GM21528 (cell line): ENCODE data around the gene TRAF3.
A peak's percentile ranks its signal among the peaks of the same experiment; 100 is the strongest.
"Not testable (repeated sequence)": the region's sequence is repeated elsewhere in the genome, so short reads cannot be mapped to it uniquely, and the experiment has no call there.

Source experiments
- ATAC-seq: cut with Tn5 transposase; IDR thresholded peaks from one replicate; pipeline ENCODE4 v1.9.1; 2021; ENCODE audit warnings: mild to moderate bottlenecking, moderate library complexity; ENCODE audit not compliant: unreplicated experiment, low FRiP score

TRAF3 gene

DNA sequence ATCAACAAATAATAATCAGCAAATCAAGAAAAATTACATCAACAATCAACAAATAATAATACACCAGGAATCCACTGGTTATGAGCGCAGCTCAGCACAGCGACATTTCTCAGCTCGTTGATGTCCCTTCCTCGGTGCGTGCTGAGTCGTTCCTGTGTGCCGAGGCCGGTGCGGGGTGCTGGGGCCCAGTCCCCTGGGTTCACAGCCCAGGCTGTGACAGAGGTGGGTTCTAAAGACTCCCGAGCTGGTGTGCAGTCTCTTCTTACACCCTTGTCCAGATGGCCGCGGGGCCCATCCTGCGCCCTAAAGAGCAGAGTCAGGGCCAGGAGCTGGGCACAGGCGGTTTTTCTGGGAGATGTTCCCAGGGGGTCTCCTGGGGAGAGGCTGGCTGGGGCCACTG is 26.9 kb upstream of the TRAF3 start:
- no peak for ATAC-seq

DNA sequence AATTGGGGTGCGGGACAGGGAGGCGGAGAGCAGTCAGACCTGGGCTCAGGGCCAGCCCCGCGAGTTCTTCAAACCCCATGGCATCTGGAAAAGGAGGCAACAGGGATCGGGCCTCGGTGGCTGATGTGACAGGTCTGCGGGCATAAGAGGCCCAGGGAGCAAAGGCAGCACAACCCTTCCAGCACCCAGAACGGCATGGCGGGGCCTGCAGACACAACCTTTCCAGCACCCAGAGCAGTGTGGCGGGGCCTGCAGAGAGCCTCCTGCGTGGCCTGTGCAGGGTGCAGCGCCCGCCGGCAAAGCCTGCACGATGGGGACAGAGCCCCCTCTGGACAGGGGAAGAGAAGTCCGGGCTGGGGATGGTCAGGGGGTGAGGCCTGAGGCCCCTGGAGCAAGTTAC is 26.2 kb upstream of the TRAF3 start:
- ATAC-seq = no peak

DNA sequence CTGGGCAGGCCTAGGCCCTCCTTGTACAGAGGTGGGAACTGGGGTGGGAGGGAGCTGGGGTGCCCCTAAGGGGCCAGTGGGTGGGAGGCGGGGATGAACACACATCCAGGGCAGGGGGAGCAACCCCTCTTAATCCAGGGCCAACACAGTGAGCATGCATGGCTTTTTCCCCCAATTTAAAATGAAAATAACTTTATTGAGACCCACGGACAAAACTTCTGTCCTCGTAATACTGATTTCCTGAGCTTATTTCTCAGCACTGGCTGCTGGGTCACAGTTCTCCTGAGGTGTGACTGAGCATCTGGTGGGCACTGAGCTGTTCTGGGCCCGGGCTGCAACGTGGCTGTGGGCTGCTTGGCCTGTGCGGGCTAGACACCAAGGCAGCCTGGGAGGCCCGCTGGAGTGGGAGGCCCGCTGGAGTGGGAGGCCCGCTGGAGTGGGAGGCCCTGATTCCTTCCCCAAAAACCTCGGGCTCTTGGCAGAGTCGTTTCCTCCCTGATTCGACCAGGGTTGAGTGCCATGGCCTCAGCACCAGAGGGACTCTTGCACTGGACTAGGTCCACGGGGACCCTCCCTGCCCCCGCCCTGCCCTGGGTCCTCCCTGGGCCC is 24.9 kb upstream of the TRAF3 start:
- no peak for ATAC-seq

DNA sequence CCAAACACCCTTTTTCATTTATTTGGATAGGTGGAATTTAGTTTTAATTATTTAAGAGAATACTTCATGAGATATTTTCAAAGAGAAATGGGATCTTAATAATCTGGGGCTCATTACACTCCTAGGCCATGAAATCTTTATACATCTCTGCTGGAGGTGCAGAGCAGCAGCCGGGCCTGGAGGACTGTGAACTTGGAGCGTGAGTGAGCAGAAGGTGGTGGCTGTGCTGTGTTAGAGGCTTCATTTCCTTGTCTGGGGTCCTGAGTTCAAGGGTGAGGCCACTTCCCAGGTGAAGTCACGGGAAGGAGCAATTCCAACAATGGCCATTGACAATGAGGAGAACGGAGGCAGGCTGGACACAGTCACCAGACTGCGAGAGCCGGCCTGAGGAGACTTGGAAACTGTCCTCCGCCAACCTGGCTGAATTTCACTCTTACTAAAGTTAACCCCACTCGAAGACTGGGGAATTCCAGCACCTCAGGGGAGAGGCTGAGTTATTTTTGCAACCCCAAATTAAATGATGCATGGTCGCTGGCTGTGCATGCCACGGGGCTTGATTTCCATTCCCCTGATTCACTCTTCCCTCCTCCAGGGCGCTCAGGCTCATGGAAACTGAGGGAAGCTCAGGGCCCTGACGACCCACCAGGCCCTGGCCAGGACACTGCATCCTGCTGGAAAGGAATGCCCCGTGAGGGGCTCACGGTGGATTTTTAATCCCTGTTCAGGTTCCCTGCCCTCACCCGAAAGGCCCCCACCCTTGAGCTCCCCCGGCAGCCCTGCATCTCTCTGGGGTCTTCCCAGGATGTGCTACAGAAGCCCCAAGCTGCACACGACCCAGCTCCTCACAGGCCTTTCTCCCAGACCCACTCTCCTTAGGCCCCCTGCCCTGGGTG is 22.6 kb upstream of the TRAF3 start:
- no peak for ATAC-seq

DNA sequence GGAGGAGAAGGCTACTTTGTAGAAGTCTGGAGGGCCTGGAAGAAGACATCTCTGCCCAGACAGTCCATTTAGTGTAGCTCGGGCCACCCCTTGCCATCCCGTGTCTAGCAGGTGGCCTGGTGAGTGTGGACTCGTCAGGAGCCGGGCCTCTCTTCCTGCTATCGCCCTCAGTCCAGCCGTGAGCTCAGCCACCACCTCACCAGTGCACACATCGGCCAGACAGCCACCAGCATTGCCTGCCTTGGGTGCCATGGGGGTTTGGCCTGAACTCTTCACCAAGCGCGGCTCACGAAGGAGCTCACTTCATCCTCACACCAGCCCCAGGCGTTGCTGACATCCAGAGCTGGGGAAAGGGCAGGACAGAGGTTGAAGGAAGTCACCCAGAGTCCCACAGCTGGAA is 19.6 kb upstream of the TRAF3 start:
- ATAC-seq = no peak

DNA sequence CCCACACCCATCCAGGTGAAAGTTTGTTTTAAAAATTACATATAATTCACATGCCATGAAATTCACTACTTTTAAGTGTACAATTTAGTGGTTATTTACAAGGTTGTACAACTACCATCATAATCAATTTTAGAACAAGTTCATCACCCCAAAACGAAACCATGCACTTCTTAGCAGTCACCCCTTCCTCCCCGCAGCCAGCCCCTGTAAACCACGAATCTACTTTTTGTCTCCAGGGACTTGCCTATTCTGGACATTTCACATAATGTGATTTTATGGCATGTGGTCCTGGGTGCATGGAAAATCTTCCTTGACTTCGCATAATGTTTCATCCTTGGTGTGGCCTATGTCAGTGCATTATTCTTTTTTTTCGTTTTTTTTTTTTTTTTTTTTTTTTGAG is 19.2 kb upstream of the TRAF3 start:
- no peak for ATAC-seq

DNA sequence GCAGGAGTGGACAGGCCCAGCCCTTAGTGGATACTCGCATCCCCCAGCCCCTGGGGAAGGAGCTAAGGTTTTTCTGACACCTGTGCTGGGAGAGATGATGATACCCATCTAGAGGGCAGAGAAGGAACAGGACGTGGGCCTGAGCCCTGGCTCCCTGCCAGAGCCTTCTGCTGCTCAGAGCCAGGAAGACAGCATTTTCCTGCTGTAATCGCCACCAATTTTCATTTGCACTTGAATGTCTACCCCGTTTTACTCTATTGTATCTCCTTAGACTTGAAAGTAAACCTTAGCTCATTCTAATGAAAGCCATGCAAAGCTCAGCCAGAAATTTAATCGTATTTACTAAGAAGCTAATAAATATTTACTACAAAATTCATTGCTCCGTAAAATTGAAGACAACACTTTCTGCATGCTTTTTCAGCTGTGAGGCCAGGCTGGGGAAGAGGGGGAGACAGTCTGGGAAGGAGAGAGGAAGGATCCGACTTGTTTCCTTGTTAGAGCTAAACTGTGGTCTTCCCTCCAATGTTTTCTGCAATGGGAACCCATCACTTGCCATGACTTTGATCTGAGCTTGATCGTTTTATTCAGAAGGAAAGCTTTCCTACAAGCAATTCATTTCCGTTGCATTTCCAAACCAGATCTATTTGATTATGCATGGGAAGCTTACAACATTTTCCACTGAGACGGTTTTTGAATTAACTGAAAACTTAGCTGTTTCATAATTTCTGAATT is 17.6 kb upstream of the TRAF3 start:
- no peak for ATAC-seq

DNA sequence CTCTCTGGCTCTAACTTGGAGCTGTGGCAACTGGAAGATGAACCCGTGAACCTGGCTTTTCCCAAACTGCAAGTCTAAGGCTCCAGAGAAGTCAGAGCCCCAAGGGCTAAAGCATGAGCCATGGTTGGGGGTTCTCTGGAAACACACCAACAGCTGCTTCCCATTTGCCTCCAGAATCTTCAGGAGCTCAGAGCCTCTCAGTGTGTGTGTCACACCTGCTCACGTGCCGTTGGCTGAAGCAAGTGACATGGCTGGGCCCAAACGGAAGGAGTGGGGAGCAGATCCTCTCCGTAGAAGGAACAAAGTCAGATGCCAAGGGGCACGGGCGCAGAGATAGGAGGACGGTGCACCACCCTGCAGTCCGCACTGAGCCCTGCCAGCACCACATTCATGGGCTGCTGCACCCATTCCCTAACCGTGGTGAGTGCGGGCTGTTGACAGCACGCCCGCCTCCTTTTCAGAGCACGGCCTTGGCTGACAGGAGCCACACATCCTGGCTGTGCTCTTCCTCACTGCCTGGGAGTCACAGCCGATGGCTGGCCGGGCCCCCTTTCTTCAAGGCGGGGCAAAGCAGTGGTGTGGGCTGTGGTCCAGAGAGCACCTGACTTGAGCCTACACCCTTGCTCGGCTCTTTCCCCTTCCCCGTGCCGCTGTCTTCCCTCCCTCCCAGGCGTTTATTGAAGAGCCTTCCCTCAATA is 16.6 kb upstream of the TRAF3 start:
- no peak for ATAC-seq

DNA sequence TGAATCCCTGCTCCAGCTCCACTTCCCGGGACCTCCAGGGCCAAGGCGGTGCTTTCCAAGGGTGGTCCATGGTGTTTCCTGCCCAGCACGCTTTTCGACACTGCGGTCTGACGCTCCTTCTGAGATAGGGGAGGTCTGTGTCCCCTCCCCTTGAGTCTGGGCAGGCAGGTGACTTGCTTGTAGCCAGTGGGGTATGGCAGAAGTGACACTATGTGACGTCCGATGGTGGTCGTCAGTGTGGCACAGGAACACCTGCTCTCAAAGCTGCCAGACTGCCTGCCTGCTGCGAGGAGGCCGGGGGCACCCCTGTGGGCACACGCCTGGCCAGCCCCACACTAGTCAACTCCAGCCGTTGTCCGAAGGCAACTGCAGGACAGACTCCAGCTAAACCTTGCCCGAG is 16.0 kb upstream of the TRAF3 start:
- no peak for ATAC-seq

DNA sequence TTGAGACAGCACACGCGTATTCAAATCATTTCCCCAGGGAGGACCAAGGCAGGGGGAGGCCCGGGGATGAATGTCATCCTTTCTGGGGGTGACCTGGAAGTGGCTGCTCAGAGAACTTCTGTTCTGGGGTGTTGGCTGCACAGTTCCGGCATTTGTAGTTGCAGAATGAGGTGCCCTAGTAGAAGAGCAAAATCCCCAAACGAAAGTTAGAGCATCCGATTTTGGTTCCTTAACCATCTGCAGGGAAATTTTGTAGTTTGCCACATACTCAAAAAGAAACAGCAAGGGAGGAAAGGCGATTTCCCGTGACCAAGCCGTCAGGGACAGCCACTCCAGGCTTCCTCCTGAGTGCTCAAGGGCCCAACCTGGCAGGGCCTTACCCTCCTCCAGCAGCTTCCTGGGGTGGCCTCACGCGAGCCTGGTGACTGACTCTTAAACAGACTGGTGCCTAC is 13.0 kb upstream of the TRAF3 start:
- peak; percentile 54 for ATAC-seq

DNA sequence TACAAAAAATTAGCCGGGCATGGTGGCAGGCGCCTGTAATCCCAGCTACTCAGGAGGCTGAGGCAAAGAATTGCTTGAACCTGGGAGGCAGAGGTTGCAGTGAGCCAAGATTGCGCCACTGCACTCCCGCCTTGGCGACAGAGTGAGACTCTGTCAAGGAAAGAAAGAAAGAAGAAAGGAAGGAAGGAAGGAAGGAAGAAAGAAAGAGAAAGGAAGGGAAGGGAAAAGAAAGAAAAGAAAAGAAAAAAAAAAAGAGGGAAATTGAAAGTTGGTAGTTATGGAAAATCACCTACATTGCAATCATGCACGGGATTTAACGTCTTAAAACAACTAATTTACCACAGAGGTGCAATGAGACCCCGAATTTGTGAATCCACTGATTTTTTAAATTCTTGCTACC is 11.5 kb upstream of the TRAF3 start:
- not testable (repeated sequence) for ATAC-seq

DNA sequence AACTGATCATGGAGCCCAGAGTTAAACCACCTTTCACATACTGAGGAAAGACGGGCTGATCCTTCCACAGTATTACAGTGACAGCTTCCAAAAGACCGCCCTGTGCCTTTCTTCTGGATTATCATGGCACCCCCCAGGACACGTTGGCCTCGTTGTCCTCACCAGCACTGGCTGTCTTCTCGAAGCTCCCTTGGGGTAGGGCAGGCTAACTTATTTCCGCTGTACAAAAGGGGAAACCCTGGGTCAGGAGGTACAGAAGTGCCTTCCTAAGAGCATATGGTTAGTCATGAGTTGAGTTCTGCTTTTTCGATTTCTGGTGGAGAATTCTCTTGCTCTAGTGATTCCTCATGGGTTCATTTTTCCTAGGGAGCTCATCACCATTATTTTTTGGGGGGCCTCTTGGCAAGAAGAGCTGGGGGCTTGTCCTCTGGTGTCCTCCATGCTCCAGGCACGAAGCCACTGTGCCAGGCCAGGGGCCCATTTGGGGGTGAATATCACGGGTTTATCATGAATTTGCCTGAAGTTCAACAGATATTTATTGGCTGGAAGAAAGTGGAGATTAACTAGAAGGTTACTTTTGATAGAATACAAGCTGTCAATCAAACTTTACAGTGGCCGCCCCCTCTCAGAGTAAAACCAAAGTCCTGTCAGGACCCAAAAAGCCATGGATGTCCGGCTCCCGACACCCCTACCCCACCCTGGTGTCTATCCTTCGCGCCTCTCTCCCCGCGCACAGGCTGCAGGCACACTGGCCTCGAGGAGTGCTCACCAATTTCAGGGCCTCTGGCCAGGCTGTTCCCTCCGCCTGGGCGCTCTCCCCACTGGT is 8.8 kb upstream of the TRAF3 start:
- peak; percentile 46 for ATAC-seq

DNA sequence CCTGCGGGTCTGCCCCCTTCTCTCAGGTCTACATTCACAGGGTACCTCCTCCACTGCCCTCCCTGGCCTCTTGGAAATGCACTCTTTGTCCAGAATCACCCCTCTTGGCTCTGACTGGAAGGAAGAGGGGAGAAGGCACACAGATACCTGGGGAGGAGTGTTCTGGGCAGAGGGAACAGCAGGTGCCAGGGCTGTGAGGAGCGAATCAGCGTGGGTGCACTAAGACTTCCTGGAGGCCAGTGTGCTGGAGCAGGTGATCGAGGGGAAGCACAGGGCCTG is 8.3 kb upstream of the TRAF3 start:
- ATAC-seq = no peak

DNA sequence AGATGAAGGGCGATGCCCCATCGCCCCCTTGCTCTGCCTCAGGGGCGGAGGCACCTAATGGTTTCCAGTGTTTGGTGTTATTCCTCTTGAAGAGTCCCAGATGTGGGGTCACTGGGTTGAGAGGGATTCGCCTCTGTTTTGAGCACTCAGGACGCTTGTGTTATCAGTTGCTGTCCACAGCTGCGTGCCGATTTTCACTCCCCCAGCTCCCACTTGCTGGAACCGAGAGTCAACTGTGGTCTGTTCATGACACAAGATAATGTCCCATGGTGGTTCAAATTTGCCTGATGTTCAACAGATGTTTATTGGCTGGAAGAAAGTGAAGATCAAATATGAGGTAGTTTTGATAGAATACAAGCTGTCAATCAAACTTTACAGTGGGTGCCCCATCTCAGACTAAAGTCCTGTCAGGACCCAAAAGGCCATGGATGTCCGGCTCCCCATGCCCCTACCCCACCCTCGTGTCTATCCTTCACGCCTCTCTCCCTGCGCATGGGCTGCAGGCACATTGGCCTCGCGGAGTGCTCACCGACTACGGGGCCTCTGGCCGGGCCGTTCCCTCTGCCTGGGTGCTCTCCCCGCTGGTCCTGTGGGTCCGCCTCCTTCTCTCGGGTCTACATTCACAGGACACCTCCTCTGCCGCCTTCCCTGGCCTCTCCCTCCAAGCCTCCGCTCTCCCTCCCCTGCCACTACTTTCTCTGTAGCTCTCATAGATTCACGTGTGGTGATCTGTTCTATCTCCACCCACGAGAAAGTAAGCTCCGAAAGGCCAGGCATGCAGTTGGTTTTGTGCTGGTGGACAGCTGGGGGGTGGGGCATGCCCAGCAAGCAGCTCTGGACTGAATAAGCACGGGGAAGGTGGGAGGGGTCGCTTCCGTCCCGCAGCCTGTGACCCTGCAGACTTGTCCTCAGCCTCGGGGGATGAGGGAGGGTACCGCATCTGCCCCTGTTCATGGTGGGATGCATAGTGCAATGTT is 6.8 kb upstream of the TRAF3 start:
- no peak for ATAC-seq

DNA sequence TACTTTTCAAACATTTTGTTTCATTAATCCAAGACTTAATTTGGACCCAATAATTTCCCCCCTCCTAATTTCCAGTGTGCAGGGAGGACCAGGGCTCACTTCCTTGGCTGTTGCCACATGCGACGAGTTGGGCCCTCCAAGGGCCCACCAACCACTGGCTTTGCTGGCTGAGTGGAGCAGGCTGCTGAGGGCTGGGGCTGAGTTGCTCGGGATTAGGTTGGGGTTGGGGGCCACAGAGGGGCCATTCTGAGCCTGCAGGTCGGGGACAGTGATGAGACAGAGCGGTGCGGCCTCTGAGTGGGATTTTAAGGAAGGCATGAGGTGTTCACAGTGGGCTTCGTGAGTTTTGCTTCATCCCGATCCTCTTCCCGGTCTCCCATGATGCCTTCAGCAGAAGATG is 6.1 kb upstream of the TRAF3 start:
- ATAC-seq = no peak

DNA sequence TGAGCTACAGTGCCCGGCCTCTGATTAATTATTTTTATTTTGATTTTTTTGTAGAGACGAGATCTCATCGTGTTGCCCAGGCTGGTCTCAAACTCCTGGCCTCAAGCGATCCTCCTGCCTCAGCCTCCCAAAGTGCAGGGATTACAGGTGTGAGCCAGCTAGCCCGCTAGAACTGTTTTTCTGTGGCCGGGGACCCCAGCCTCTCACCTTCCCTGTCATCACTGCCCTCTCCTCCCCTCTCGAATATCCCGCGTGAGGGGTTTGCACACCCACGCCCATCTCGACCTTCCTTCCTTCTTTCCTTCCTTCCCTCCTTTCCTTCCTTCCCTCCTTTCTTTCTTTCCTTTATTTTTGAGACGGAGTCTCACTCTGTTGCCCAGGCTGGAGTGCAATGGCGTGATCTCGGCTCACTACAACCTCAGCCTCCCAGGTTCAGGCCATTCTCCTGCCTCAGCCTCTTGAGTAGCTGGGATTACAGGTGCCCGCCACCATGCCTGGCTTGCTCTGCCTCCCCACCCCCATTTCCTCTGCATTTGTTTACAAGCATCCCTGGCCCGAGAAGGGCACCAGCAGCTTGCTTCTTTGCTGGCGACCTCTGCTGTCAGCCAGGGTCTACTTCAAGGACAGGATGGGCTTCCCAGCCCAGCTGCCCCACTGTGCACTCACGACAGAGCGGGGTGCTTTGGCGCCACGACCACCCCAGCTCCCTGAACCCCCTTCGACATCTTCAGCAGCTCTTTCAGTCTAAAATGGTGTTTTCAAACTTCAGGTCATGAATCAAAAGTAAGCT is 4.3 kb upstream of the TRAF3 start:
- ATAC-seq = no peak

DNA sequence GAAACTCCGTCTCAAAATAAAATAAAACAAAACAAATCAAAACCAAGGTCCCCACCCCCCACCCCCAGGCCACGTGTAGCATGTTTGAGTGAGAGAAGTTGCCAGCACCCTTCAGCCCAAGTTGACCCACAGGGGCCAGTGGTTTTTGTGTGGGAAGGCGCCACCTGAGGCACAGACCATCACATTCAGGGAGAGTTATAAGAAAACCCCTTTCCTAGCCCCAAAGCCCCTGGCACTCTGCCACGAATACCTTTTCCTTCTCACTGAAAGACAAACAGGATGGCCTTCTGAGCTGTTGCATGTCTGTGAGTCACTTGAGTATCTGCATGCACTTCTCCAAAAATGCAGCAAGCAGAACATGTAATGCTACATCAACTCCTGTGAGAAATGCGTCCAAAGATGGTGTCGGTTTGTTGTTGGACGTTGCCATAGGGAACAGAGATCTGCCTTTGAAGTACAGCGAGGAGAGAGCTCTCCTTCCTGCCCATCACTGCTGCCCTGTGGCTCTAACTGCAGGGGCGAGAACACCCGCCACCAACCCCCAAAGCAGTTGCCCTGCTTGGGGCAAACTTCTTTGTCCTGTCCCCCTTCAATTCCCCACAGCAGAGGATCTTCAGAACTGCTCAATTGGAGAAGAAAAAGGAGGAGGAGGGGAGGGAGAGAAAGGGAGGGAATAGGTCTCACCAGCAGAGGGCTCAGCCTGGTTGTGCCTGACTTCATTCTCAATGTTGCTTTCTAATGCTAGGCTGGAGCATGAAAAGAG is 2.7 kb upstream of the TRAF3 start:
- no peak for ATAC-seq
